Neural crest cell (in vitro differentiated cells): ENCODE results near the gene PEX11G. TPM values are rescaled to one million over a fixed set of nuclear protein-coding genes. Genes with fewer than 3 reads are reported as not detected.

ENCODE experiments used
- DNase-seq: peaks from one replicate; pipeline ENCODE4 v3.0.0; 2021; ENCODE audit warnings: low read depth, mixed read lengths, low spot score
- H3K27ac Mint-ChIP-seq: one replicate; pipeline ENCODE4 v1.8.0; 2021; ENCODE audit warnings: mild to moderate bottlenecking, mixed read lengths; ENCODE audit not compliant: unreplicated experiment
- H3K27me3 Mint-ChIP-seq: 2 replicates; pipeline ENCODE4 v1.8.0; 2021; ENCODE audit warnings: low read depth, mild to moderate bottlenecking, mixed read lengths
- H3K36me3 Mint-ChIP-seq: 2 replicates; pipeline ENCODE4 v1.8.0; 2021; ENCODE audit warnings: low read depth, mild to moderate bottlenecking, mixed read lengths
- H3K4me1 Mint-ChIP-seq: 2 replicates; pipeline ENCODE4 v1.8.0; 2021; ENCODE audit warnings: mixed read lengths
- H3K4me3 Mint-ChIP-seq: one replicate; pipeline ENCODE4 v1.8.0; 2021; ENCODE audit warnings: mild to moderate bottlenecking, mixed read lengths
- H3K9me3 Mint-ChIP-seq: 2 replicates; pipeline ENCODE4 v1.8.0; 2021; ENCODE audit warnings: mixed read lengths
- CTCF ChIP-seq: fragments of 200-600 bp; sonication (generic); conservative IDR thresholded peaks from 2 replicates; pipeline ENCODE4 v1.5.0; 2021; ENCODE audit warnings: antibody characterized with exemption, mild to moderate bottlenecking
- total RNA-seq: library from RNA; stranded (reverse); gene quantifications from 2 replicates; pipeline ENCODE4 v1.2.1, GENCODE V29; 2021

PEX11G gene
- total RNA-seq, 1 donor from 2014 or later, result 3.4 TPM

GRCh38 chr19:7522072-7522922 lies 33.5 kb upstream of the PEX11G start, which contains the start of gene MCOLN1:
MCOLN1 (plus strand) TSS chr19:7522624; CDS start chr19:7522751, 127 bp downstream.
- Mint-ChIP-seq H3K4me3 (peak within 1 kb of the TSS; percentile 90), H3K4me1 (peaks cover 22% of the 10 kb centered on the region), H3K27ac (peak within 1 kb of the TSS; percentile 27), H3K27me3 (peaks cover 5% of the 10 kb centered on the region), H3K36me3 (peaks cover 4% of the 10 kb centered on the region), H3K9me3 (no peaks in the 10 kb centered on the region)
- peak; percentile 100 for DNase-seq
- no peak for TF ChIP-seq CTCF

DNA sequence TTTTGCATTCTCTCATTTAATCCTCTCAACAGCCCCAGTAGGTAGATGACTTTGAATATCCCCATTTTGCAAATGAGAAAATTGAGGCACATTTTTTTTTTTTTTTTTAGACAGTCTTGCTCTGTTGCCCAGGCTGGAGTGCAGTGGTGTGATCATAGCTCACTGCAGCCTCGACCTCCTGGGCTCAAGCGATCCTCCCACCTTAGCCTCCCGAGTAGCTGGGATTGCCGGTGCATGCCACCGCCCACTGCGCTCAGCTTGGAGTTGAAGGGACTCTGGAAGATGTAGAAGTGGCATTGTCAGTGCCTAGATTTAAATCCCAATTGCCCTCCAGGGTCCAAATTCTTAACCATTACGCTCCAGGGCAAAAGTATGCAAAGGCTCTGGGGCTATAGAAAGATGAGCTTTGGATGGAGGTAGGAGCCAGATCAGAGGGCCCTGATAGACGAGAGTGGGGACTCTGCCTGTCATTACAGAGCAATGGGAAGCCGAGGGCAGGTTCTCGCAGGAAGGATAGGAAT lies 32.8 kb upstream of the PEX11G start:
- no peak for DNase-seq
- no peak overlapping the region for H3K27ac Mint-ChIP-seq
- peak overlapping the region; percentile 90 for H3K4me3 Mint-ChIP-seq
- H3K36me3 Mint-ChIP-seq, result peaks cover 4% of the 10 kb centered on the region
- TF ChIP-seq CTCF, result no peak
- H3K27me3 Mint-ChIP-seq, result peaks cover 5% of the 10 kb centered on the region
- H3K9me3 Mint-ChIP-seq, result no peaks in the 10 kb centered on the region
- H3K4me1 Mint-ChIP-seq, result peaks cover 28% of the 10 kb centered on the region

GRCh38 chr19:7520131-7521051 lies 31.6 kb upstream of the PEX11G start:
- no peak for DNase-seq
- no peak for TF ChIP-seq CTCF
- Mint-ChIP-seq H3K4me3 (peak overlapping the region; percentile 38), H3K9me3 (no peaks in the 10 kb centered on the region), H3K27ac (no peak overlapping the region), H3K36me3 (peaks cover 4% of the 10 kb centered on the region), H3K4me1 (peaks cover 33% of the 10 kb centered on the region), H3K27me3 (peaks cover 5% of the 10 kb centered on the region)

- Mint-ChIP-seq H3K4me1 (peaks cover 40% of the 10 kb centered on the region), H3K9me3 (no peaks in the 10 kb centered on the region), H3K36me3 (peaks cover 4% of the 10 kb centered on the region), H3K27me3 (peaks cover 5% of the 10 kb centered on the region), H3K4me3 (peak overlapping the region; percentile 72), H3K27ac (no peak overlapping the region)
- no peak for TF ChIP-seq CTCF
- no peak for DNase-seq
These were observed 30.7 kb upstream of the PEX11G start for GRCh38 chr19:7519361-7520130.

DNA sequence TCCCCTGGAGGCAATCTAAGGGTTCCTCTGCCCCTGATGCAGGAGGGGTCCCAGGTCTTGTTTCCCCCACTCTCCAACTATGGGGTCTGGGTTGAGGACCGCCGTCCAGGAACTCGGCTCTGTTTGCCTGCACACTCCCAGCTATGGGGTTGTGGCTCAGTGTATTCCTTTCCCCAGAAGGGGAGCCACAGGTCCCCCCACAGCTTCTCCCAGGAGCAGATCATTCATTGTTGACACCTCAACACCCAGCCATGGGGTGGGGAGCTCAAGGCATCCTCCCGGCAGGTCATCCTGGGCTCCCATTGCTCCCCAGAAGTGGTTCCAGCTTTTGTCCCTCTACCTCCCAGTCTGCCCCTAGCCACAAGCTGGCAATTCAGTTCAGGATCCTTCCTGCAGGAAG lies 28.0 kb upstream of the PEX11G start:
- Mint-ChIP-seq H3K27ac (peak overlapping the region; percentile 93), H3K36me3 (peaks cover 4% of the 10 kb centered on the region), H3K27me3 (peaks cover 1% of the 10 kb centered on the region), H3K9me3 (no peaks in the 10 kb centered on the region), H3K4me1 (peaks cover 32% of the 10 kb centered on the region), H3K4me3 (peak overlapping the region; percentile 92)
- no peak for TF ChIP-seq CTCF
- no peak for DNase-seq
